ENCODE data around the gene ERO1B.

DNA sequence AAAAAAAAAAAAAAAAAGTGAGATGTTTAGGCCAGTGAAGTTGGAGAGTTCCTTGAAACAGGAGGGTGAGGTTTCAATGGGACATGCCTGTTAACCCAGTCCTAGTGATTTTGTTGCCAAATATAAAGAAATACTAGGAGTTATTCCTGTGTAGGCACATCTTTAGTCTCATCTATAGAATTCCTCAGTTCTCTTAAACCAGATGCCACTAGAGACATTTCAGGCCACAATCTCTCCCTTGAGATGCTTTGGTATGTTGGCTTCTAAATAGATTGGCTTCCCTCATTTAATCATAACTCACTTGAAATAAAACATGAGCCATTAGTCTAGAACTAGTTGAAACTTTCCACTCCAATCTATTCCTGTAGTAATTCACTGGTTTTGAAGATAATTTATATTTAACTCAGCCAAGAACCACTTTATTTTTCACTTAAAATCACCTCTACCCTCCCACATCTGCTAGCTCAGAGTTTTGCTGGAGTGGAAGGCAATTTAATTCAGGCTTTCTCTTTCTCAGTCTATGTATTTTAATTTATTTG is 109.6 kb downstream of the ERO1B start:
- TF ChIP-seq, protein P1, sequence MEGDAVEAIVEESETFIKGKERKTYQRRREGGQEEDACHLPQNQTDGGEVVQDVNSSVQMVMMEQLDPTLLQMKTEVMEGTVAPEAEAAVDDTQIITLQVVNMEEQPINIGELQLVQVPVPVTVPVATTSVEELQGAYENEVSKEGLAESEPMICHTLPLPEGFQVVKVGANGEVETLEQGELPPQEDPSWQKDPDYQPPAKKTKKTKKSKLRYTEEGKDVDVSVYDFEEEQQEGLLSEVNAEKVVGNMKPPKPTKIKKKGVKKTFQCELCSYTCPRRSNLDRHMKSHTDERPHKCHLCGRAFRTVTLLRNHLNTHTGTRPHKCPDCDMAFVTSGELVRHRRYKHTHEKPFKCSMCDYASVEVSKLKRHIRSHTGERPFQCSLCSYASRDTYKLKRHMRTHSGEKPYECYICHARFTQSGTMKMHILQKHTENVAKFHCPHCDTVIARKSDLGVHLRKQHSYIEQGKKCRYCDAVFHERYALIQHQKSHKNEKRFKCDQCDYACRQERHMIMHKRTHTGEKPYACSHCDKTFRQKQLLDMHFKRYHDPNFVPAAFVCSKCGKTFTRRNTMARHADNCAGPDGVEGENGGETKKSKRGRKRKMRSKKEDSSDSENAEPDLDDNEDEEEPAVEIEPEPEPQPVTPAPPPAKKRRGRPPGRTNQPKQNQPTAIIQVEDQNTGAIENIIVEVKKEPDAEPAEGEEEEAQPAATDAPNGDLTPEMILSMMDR (conservative IDR thresholded peaks at IDR 0.05), result no peak
- no peak for TF ChIP-seq EZH2 (IDR thresholded peaks at IDR 0.05; ENCODE audit: low read depth)
